Loucy (cell line): ENCODE measurements around the gene PLA2G4D.

Experiments used
- CTCF ChIP-seq: fragments of 200-600 bp; sonication (generic); conservative IDR thresholded peaks from 2 replicates; pipeline ENCODE4 v1.5.1; 2014; ENCODE audit warnings: mild to moderate bottlenecking, antibody characterized with exemption, low read length
- EZH2phosphoT487 ChIP-seq: fragments of 200-600 bp; IDR thresholded peaks from 2 replicates; pipeline ENCODE4 v1.6.1; 2018; ENCODE audit warnings: antibody characterized with exemption, mild to moderate bottlenecking, moderate library complexity, borderline replicate concordance

- TF ChIP-seq CTCF (no peak), EZH2phosphoT487 (no peak)
Measured at GRCh38 chr15:42119446-42119760, 25.0 kb upstream of the PLA2G4D start.
